Calu3 (cell line): ENCODE results near the gene COMMD6. TPM values are rescaled to one million over a fixed set of nuclear protein-coding genes. Genes with fewer than 3 reads are reported as not detected.

ENCODE experiments used
- BruUV-seq: library from RNA; stranded (reverse); fragments of 400-500 nt; replicated peaks from 2 replicates; lab custom pipeline; 2021; lab: Mats Ljungman, UMichigan
- CTCF ChIA-PET: fragments of 300-600 bp; sonication (Branson Sonifier 250); formaldehyde crosslinking; loops from one replicate; lab custom pipeline; 2022; ENCODE audit warnings: antibody characterized with exemption; lab: Charles Lee
- DNase-seq: peaks from one replicate; pipeline ENCODE4 v3.0.0; 2022
- H3K27ac Mint-ChIP-seq: one replicate; pipeline ENCODE4 v1.8.0; 2022; ENCODE audit warnings: mixed read lengths; ENCODE audit not compliant: unreplicated experiment
- H3K27me3 Mint-ChIP-seq: one replicate; pipeline ENCODE4 v1.8.0; 2022; ENCODE audit warnings: mixed read lengths; ENCODE audit not compliant: unreplicated experiment
- H3K36me3 Mint-ChIP-seq: one replicate; pipeline ENCODE4 v1.8.0; 2022; ENCODE audit warnings: mild to moderate bottlenecking, moderate library complexity, mixed read lengths; ENCODE audit not compliant: insufficient read depth, unreplicated experiment
- H3K4me1 Mint-ChIP-seq: one replicate; pipeline ENCODE4 v1.8.0; 2022; ENCODE audit warnings: mild to moderate bottlenecking, low read depth, mixed read lengths; ENCODE audit not compliant: unreplicated experiment
- H3K4me3 Mint-ChIP-seq: one replicate; pipeline ENCODE4 v1.8.0; 2022; ENCODE audit warnings: mild to moderate bottlenecking, low read depth, moderate library complexity, mixed read lengths; ENCODE audit not compliant: unreplicated experiment
- H3K9me3 Mint-ChIP-seq: one replicate; pipeline ENCODE4 v1.8.0; 2022; ENCODE audit warnings: low read depth, mixed read lengths; ENCODE audit not compliant: unreplicated experiment
- intact Hi-C: fragments of 100-400 bp; cut with micrococcal nuclease; formaldehyde crosslinking; loops from one replicate; pipeline ENCODE4 v1.10.0; 2022; ENCODE audit not compliant: unreplicated experiment
- total RNA-seq: library from RNA; stranded (reverse); gene quantifications from 2 replicates; pipeline ENCODE4 v1.2.3, GENCODE V29; 2022
- TF ChIP-seq, protein P1 (sequence below): fragments of 200-600 bp; IDR thresholded peaks from one replicate; pipeline ENCODE4 v1.8.0; 2022; ENCODE audit warnings: antibody characterized with exemption; ENCODE audit not compliant: unreplicated experiment

Gene COMMD6
- total RNA-seq, 1 experiment from 2014 or later: 38.2 TPM

DNA sequence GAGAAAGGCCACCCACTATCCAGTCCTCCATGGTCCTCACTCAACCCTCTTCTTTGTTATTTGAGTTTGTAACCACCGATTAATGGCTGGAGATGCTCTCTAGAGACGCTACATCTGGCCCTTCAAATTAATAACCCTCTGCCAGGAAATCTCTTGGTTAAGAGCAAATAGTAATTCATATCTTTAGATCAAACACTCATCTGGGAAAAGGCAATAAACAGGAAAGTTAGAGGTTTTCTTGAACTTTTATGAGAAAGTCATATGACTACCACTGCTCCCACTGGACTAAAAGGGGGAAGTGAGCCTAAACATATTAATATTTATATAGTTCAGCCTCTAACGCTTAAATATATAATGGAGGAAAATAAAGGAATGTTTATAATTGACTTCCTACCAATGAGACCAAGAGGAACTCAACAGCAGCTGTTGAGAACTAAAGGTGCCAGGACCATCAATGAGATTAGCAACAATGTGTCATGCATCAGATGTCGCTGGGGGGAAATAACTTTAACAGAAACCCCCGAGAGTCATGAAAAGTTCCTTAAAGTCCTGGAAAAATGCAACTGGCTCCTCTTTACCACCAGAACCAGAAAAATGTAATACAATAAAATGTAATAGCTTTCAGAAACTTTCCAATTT, 58.4 kb downstream of the COMMD6 start:
- intact Hi-C loops: loop anchor here (5.0 kb wide), 1 partner anchor 37 kb away; no protein-coding TSS in a partner anchor
- no TSS peak for BruUV-seq
- Mint-ChIP-seq H3K27me3 (no peaks in the 10 kb centered on the region), H3K9me3 (no peaks in the 10 kb centered on the region), H3K27ac (no peak overlapping the region), H3K4me3 (peak overlapping the region; percentile 85), H3K4me1 (no peaks in the 10 kb centered on the region), H3K36me3 (peaks cover 18% of the 10 kb centered on the region)
- TF ChIP-seq, protein P1, sequence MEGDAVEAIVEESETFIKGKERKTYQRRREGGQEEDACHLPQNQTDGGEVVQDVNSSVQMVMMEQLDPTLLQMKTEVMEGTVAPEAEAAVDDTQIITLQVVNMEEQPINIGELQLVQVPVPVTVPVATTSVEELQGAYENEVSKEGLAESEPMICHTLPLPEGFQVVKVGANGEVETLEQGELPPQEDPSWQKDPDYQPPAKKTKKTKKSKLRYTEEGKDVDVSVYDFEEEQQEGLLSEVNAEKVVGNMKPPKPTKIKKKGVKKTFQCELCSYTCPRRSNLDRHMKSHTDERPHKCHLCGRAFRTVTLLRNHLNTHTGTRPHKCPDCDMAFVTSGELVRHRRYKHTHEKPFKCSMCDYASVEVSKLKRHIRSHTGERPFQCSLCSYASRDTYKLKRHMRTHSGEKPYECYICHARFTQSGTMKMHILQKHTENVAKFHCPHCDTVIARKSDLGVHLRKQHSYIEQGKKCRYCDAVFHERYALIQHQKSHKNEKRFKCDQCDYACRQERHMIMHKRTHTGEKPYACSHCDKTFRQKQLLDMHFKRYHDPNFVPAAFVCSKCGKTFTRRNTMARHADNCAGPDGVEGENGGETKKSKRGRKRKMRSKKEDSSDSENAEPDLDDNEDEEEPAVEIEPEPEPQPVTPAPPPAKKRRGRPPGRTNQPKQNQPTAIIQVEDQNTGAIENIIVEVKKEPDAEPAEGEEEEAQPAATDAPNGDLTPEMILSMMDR: no peak
- CTCF ChIA-PET: no interaction called here
- no peak for DNase-seq

DNA sequence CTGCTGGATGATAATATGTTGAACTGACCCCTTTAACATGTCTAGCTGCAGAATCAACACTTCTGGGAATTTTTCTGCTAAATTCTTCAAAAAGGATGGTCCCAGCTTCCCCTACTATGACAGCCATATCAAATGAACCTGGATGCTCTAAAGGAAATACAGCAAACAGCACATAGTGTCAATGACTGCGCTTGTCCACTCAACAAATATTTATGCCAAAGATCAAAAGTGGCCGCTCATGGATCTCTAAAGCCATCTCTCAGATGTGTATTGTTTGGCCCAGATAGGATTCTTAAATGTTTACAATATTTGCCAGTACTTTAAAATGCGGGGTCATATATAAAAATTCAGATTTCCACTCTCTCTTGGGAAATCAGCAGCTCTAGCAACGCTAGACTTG, 59.0 kb downstream of the COMMD6 start:
- intact Hi-C loops: loop anchor here (5.0 kb wide), 1 partner anchor 36 kb away; no protein-coding TSS in a partner anchor
- Mint-ChIP-seq H3K4me1 (no peaks in the 10 kb centered on the region), H3K4me3 (no peak overlapping the region), H3K27ac (no peak overlapping the region), H3K36me3 (peaks cover 18% of the 10 kb centered on the region), H3K27me3 (no peaks in the 10 kb centered on the region), H3K9me3 (no peaks in the 10 kb centered on the region)
- TF ChIP-seq, protein P1: no peak
- CTCF ChIA-PET: no interaction called here
- BruUV-seq: no TSS peak
- DNase-seq: no peak

Other genes with a start within 250 kb of the COMMD6 start
- gene TBC1D4, start 55.7 kb downstream of the COMMD6 start, total RNA-seq: 15.2 and 15.4 TPM in 2 replicates
- 19.4 and 23.2 TPM in 2 replicates for gene UCHL3, start 11.9 kb upstream of the COMMD6 start, total RNA-seq
- 105 and 117 TPM in 2 replicates for gene LMO7, start 98.5 kb upstream of the COMMD6 start, total RNA-seq